Epithelial cell of esophagus (primary cell): Measurements from ENCODE around the gene E4F1.

Experiments
- DNase-seq: peaks from one replicate; pipeline ENCODE4 v3.0.0; 2010; ENCODE audit warnings: low read depth
- H3K4me3 ChIP-seq: 2 replicates; pipeline ENCODE4 v1.5.1; 2011; ENCODE audit warnings: mild to moderate bottlenecking, low read length, control low read depth
- CTCF ChIP-seq: IDR thresholded peaks from 2 replicates; pipeline ENCODE4 v1.5.1; 2011; ENCODE audit warnings: low read depth, mild to moderate bottlenecking, low read length, control low read depth, inconsistent platforms; ENCODE audit not compliant: insufficient read depth; ENCODE audit errors: missing control alignments

Gene E4F1

GRCh38 chr16:2235234-2235651 lies 11.9 kb downstream of the E4F1 start:
- H3K4me3 ChIP-seq: no peak overlapping the region
- DNase-seq: no peak
- TF ChIP-seq CTCF: no peak

GRCh38 chr16:2235695-2236336 lies 12.4 kb downstream of the E4F1 start:
- DNase-seq: no peak
- TF ChIP-seq CTCF: no peak
- H3K4me3 ChIP-seq: no peak overlapping the region

GRCh38 chr16:2236337-2237101 lies 13.1 kb downstream of the E4F1 start, which contains the start of gene DNASE1L2:
Gene DNASE1L2, plus strand, starts transcription at chr16:2236444. Its CDS starts 373 bp downstream, at chr16:2236817.
- no peak within 1 kb of the TSS for H3K4me3 ChIP-seq

GRCh38 chr16:2237102-2237482 lies 13.7 kb downstream of the E4F1 start:
- H3K4me3 ChIP-seq: no peak overlapping the region
- DNase-seq: no peak
- TF ChIP-seq CTCF: no peak

More at GRCh38 chr16:2236337-2237101, 13.1 kb downstream of the E4F1 start, which contains the start of gene DNASE1L2:
- TF ChIP-seq CTCF: no peak
- no peak for DNase-seq

- TF ChIP-seq CTCF: no peak
- H3K4me3 ChIP-seq: no peak overlapping the region
- no peak for DNase-seq
These were observed 14.2 kb downstream of the E4F1 start for GRCh38 chr16:2237493-2238149.

- DNase-seq: no peak
- no peak for TF ChIP-seq CTCF
- no peak overlapping the region for H3K4me3 ChIP-seq
These were observed 14.9 kb downstream of the E4F1 start for GRCh38 chr16:2238150-2238837.
